HUES6 (cell line): ENCODE measurements around the gene CDK14.

Source experiments
- H3K27ac ChIP-seq: 2 replicates; pipeline ENCODE4 v1.7.0; 2013; ENCODE audit warnings: low read depth, mild to moderate bottlenecking, low read length, inconsistent platforms
- H3K27me3 ChIP-seq: 2 replicates; pipeline ENCODE4 v1.6.1; 2013; ENCODE audit warnings: low read length; ENCODE audit not compliant: control insufficient read depth, insufficient read depth
- H3K36me3 ChIP-seq: 2 replicates; pipeline ENCODE4 v1.6.1; 2013; ENCODE audit warnings: low read length; ENCODE audit not compliant: control insufficient read depth, insufficient read depth
- H3K4me1 ChIP-seq: 2 replicates; pipeline ENCODE4 v1.6.1; 2013; ENCODE audit warnings: low read length; ENCODE audit not compliant: control insufficient read depth, insufficient read depth
- H3K4me3 ChIP-seq: 2 replicates; pipeline ENCODE4 v1.5.1; 2013; ENCODE audit warnings: low read depth, low read length
- H3K9ac ChIP-seq: one replicate; pipeline ENCODE4 v1.6.1; 2013; ENCODE audit warnings: mild to moderate bottlenecking, low read length
- H3K9me3 ChIP-seq: 2 replicates; pipeline ENCODE4 v1.6.1; 2013; ENCODE audit warnings: low read depth, low read length; ENCODE audit not compliant: control insufficient read depth, insufficient read depth

Gene CDK14

GRCh38 chr7:91180746-91181145 is 584.6 kb downstream of the CDK14 start:
- H3K4me1 ChIP-seq, result no peaks in the 10 kb centered on the region
- no peak overlapping the region for H3K27ac ChIP-seq
- H3K36me3 ChIP-seq, result no peaks in the 10 kb centered on the region
- H3K27me3 ChIP-seq, result no peaks in the 10 kb centered on the region
- no peak overlapping the region for H3K4me3 ChIP-seq
- no peaks in the 10 kb centered on the region for H3K9me3 ChIP-seq
- no peak overlapping the region for H3K9ac ChIP-seq

GRCh38 chr7:91181949-91182348 is 585.8 kb downstream of the CDK14 start:
- Histone ChIP-seq H3K27me3 (no peaks in the 10 kb centered on the region), H3K9me3 (no peaks in the 10 kb centered on the region), H3K27ac (no peak overlapping the region), H3K9ac (no peak overlapping the region), H3K36me3 (no peaks in the 10 kb centered on the region), H3K4me3 (no peak overlapping the region), H3K4me1 (no peaks in the 10 kb centered on the region)

GRCh38 chr7:91182819-91183764 is 587.0 kb downstream of the CDK14 start:
- no peak overlapping the region for H3K9ac ChIP-seq
- no peaks in the 10 kb centered on the region for H3K9me3 ChIP-seq
- no peaks in the 10 kb centered on the region for H3K36me3 ChIP-seq
- H3K4me3 ChIP-seq, result no peak overlapping the region
- H3K27me3 ChIP-seq, result no peaks in the 10 kb centered on the region
- H3K27ac ChIP-seq, result no peak overlapping the region
- H3K4me1 ChIP-seq, result no peaks in the 10 kb centered on the region

GRCh38 chr7:91185771-91186170 is 589.6 kb downstream of the CDK14 start:
- no peak overlapping the region for H3K4me3 ChIP-seq
- H3K4me1 ChIP-seq, result no peaks in the 10 kb centered on the region
- H3K9me3 ChIP-seq, result no peaks in the 10 kb centered on the region
- no peak overlapping the region for H3K27ac ChIP-seq
- H3K27me3 ChIP-seq, result no peaks in the 10 kb centered on the region
- H3K9ac ChIP-seq, result no peak overlapping the region
- no peaks in the 10 kb centered on the region for H3K36me3 ChIP-seq

- Histone ChIP-seq H3K36me3 (no peaks in the 10 kb centered on the region), H3K27ac (no peak overlapping the region), H3K27me3 (no peaks in the 10 kb centered on the region), H3K9ac (no peak overlapping the region), H3K9me3 (no peaks in the 10 kb centered on the region), H3K4me1 (no peaks in the 10 kb centered on the region), H3K4me3 (no peak overlapping the region)
Measured at GRCh38 chr7:91187061-91187460, 590.9 kb downstream of the CDK14 start.

- H3K4me3 ChIP-seq, result no peak overlapping the region
- H3K27ac ChIP-seq, result no peak overlapping the region
- H3K4me1 ChIP-seq, result no peaks in the 10 kb centered on the region
- no peaks in the 10 kb centered on the region for H3K36me3 ChIP-seq
- no peaks in the 10 kb centered on the region for H3K27me3 ChIP-seq
- H3K9me3 ChIP-seq, result no peaks in the 10 kb centered on the region
- H3K9ac ChIP-seq, result no peak overlapping the region
Measured at GRCh38 chr7:91191771-91192170, 595.6 kb downstream of the CDK14 start.

- H3K9ac ChIP-seq, result no peak overlapping the region
- H3K4me3 ChIP-seq, result no peak overlapping the region
- no peaks in the 10 kb centered on the region for H3K27me3 ChIP-seq
- no peaks in the 10 kb centered on the region for H3K4me1 ChIP-seq
- no peak overlapping the region for H3K27ac ChIP-seq
- no peaks in the 10 kb centered on the region for H3K36me3 ChIP-seq
- no peaks in the 10 kb centered on the region for H3K9me3 ChIP-seq
Measured at GRCh38 chr7:91193141-91193540, 597.0 kb downstream of the CDK14 start.

- no peaks in the 10 kb centered on the region for H3K27me3 ChIP-seq
- H3K27ac ChIP-seq, result no peak overlapping the region
- H3K4me1 ChIP-seq, result no peaks in the 10 kb centered on the region
- no peak overlapping the region for H3K9ac ChIP-seq
- H3K9me3 ChIP-seq, result no peaks in the 10 kb centered on the region
- no peaks in the 10 kb centered on the region for H3K36me3 ChIP-seq
- no peak overlapping the region for H3K4me3 ChIP-seq
Measured at GRCh38 chr7:91194841-91195240, 598.7 kb downstream of the CDK14 start.

GRCh38 chr7:91196058-91196457 is 599.9 kb downstream of the CDK14 start:
- Histone ChIP-seq H3K36me3 (no peaks in the 10 kb centered on the region), H3K27me3 (no peaks in the 10 kb centered on the region), H3K27ac (no peak overlapping the region), H3K4me1 (no peaks in the 10 kb centered on the region), H3K4me3 (no peak overlapping the region), H3K9ac (no peak overlapping the region), H3K9me3 (no peaks in the 10 kb centered on the region)

- H3K27me3 ChIP-seq, result no peaks in the 10 kb centered on the region
- no peak overlapping the region for H3K9ac ChIP-seq
- H3K36me3 ChIP-seq, result no peaks in the 10 kb centered on the region
- no peaks in the 10 kb centered on the region for H3K4me1 ChIP-seq
- no peak overlapping the region for H3K4me3 ChIP-seq
- no peak overlapping the region for H3K27ac ChIP-seq
- no peaks in the 10 kb centered on the region for H3K9me3 ChIP-seq
Measured at GRCh38 chr7:91198371-91198770, 602.2 kb downstream of the CDK14 start.

- no peaks in the 10 kb centered on the region for H3K4me1 ChIP-seq
- H3K27ac ChIP-seq, result no peak overlapping the region
- H3K36me3 ChIP-seq, result no peaks in the 10 kb centered on the region
- H3K9me3 ChIP-seq, result no peaks in the 10 kb centered on the region
- H3K4me3 ChIP-seq, result no peak overlapping the region
- no peaks in the 10 kb centered on the region for H3K27me3 ChIP-seq
- no peak overlapping the region for H3K9ac ChIP-seq
Measured at GRCh38 chr7:91199601-91200000, 603.5 kb downstream of the CDK14 start.
